ENCODE results near the gene GATA5.

DNA sequence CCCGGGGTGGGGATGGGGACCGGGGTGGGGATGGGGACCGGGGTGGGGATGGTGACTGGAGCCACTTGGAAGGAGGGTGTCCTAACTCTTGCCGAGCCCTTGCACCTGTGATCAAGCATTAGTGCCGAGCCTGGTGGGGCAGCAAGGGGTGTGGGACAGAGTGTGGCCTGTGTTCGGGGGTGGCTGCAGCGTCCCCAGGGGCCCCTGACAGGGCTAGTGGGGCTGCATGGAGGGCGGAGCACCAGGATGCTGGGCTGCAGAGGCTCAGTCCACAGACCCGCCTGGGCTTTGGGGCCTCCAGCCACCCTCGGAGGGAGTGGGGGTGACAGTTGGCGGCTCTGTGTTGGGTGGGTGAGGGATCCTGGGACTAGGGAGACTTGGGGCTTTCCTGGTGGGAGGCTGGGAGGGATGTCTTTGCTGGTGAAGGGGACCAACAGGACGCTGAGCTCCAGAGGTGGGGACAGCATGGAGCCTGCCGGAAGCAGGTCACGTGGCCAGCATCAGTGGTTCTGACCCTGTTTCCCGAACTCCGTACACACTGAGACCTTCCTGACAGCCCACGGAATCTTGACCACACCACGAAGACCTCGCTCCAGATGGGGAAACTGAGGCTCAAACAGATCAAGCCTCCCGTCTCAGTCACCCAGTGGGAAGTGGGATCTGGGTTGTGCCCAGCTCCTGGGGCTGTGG lies 53.0 kb downstream of the GATA5 start:
- no peak for TF ChIP-seq POLR2AphosphoS5 (IDR thresholded peaks at IDR 0.05; ENCODE audit: borderline replicate concordance, low read depth, low read length)
- no peak for TF ChIP-seq EZH2 (IDR thresholded peaks at IDR 0.05)
